GM18519 (cell line): ENCODE results near the gene CA7.

ENCODE experiments used
- ATAC-seq: cut with Tn5 transposase; IDR thresholded peaks from one replicate; pipeline ENCODE4 v1.9.1; 2021; ENCODE audit warnings: mild to moderate bottlenecking, moderate library complexity; ENCODE audit not compliant: unreplicated experiment, low FRiP score

Gene CA7

GRCh38 chr16:66871840-66872239, 27.6 kb downstream of the CA7 start:
- ATAC-seq = no peak

- no peak for ATAC-seq
These were observed 28.3 kb downstream of the CA7 start for GRCh38 chr16:66872559-66872942.

- peak; percentile 72 for ATAC-seq
These were observed 28.9 kb downstream of the CA7 start for GRCh38 chr16:66872943-66873684.

- no peak for ATAC-seq
These were observed 29.5 kb downstream of the CA7 start for GRCh38 chr16:66873685-66874055.

GRCh38 chr16:66874079-66874775, 30.0 kb downstream of the CA7 start:
- no peak for ATAC-seq

GRCh38 chr16:66878067-66878466, 33.9 kb downstream of the CA7 start:
- ATAC-seq = no peak

GRCh38 chr16:66880288-66881013, 36.2 kb downstream of the CA7 start, which contains the start of gene PDP2:
TSS of gene PDP2 (plus strand) at chr16:66880515. CDS start at chr16:66884285, 3,770 bp downstream.
- ATAC-seq = peak; percentile 84

GRCh38 chr16:66881014-66881417, 36.8 kb downstream of the CA7 start:
- ATAC-seq = no peak

- no peak for ATAC-seq
These were observed 37.3 kb downstream of the CA7 start for GRCh38 chr16:66881560-66881959.

- ATAC-seq = no peak
These were observed 37.8 kb downstream of the CA7 start for GRCh38 chr16:66881964-66882508.

- no peak for ATAC-seq
These were observed 38.5 kb downstream of the CA7 start for GRCh38 chr16:66882702-66883101.

- ATAC-seq = no peak
These were observed 41.3 kb downstream of the CA7 start for GRCh38 chr16:66885491-66885890.

GRCh38 chr16:66886321-66886720, 42.1 kb downstream of the CA7 start:
- no peak for ATAC-seq

- no peak for ATAC-seq
These were observed 42.7 kb downstream of the CA7 start for GRCh38 chr16:66886914-66887313.

GRCh38 chr16:66888647-66889615, 44.7 kb downstream of the CA7 start:
- no peak for ATAC-seq

GRCh38 chr16:66889622-66890021, 45.4 kb downstream of the CA7 start:
- no peak for ATAC-seq

GRCh38 chr16:66890799-66891198, 46.6 kb downstream of the CA7 start:
- ATAC-seq = no peak

- no peak for ATAC-seq
These were observed 47.1 kb downstream of the CA7 start for GRCh38 chr16:66891360-66891759.

GRCh38 chr16:66891797-66892196, 47.6 kb downstream of the CA7 start:
- no peak for ATAC-seq

GRCh38 chr16:66894055-66894454, 49.8 kb downstream of the CA7 start:
- ATAC-seq = no peak
